T-helper 2 cell (primary cell): ENCODE data around the gene LARP1.
A peak's percentile ranks its signal among the peaks of the same experiment; 100 is the strongest.
"Not testable (repeated sequence)": the region's sequence is repeated elsewhere in the genome, so short reads cannot be mapped to it uniquely, and the experiment has no call there.

Experiments
- DNase-seq, 5 experiments: peaks; one replicate each; pipeline versions ENCODE4 v3.0.0 to v3.0.0-alpha.2; 2012 to 2022

LARP1 gene

GRCh38 chr5:154795235-154795596 lies 40.0 kb downstream of the LARP1 start:
- no peak for DNase-seq

DNA sequence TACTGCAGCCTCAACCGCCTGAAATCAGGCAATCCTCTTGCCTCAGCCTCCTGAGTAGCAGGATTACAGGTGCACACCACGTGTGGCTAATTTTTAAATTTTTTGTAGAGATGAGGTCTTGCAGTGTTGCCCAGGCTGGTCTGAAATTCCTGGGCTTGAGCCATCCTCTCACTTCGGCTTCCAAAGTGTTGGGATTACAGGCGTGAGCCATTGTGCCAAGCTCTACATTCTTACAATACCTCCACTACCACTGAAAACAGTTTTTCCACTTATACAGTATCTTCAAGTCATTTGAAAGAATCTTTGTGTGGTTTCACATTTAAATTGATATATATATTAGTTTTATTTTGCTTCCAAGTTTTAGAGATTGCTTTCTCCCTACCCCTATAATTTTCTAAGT lies 42.6 kb downstream of the LARP1 start:
- no peak for DNase-seq

DNA sequence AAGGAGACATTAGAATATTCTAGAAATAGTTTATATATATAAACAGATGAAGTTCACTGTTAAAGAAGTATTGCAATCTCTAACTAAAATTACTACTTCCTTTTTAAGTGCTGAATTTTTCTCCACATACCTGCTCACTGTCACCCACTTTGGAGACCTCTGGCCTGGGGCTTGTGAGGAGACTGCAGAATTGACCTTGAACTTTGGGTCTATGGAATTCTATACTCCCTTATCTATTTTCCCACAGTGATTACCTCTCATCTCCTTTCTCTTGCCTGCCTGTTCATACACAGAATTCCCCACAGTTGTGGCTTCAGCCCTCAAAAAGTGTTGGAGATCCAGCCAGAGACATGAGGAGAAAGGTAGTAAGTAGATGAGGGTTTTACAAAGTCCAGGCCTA lies 45.4 kb downstream of the LARP1 start:
- no peak for DNase-seq

GRCh38 chr5:154801083-154801482 lies 45.9 kb downstream of the LARP1 start:
- no peak for DNase-seq

GRCh38 chr5:154802050-154802449 lies 46.9 kb downstream of the LARP1 start:
- DNase-seq = no peak

- no peak for DNase-seq
Measured at GRCh38 chr5:154806176-154806575, 51.0 kb downstream of the LARP1 start.

- no peak for DNase-seq
Measured at GRCh38 chr5:154811239-154811638, 56.1 kb downstream of the LARP1 start.

GRCh38 chr5:154811653-154812465 lies 56.7 kb downstream of the LARP1 start:
- peak; percentile 31 to 68 (median 43) for DNase-seq

GRCh38 chr5:154813158-154813557 lies 58.0 kb downstream of the LARP1 start:
- DNase-seq = no peak

DNA sequence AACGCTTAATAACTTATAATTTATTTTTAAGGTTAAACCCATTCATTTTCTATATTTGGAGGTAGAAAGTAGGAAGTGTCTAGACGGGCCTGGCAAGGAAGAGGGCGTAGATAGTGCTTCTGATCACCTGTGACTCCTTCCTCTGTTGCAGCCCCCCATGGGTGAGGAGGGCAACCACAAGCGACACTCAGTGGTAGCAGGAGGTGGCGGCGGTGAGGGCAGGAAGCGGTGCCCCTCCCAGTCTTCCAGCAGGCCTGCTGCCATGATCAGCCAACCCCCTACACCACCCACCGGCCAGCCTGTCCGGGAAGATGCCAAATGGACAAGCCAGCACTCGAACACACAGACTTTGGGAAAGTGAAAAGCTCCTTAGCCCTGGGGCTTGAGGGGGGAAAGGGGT lies 58.6 kb downstream of the LARP1 start:
- DNase-seq = peak in 3 of 5 experiments; percentile 14 to 70 (median 55)

GRCh38 chr5:154815025-154815424 lies 59.8 kb downstream of the LARP1 start:
- DNase-seq = no peak

DNA sequence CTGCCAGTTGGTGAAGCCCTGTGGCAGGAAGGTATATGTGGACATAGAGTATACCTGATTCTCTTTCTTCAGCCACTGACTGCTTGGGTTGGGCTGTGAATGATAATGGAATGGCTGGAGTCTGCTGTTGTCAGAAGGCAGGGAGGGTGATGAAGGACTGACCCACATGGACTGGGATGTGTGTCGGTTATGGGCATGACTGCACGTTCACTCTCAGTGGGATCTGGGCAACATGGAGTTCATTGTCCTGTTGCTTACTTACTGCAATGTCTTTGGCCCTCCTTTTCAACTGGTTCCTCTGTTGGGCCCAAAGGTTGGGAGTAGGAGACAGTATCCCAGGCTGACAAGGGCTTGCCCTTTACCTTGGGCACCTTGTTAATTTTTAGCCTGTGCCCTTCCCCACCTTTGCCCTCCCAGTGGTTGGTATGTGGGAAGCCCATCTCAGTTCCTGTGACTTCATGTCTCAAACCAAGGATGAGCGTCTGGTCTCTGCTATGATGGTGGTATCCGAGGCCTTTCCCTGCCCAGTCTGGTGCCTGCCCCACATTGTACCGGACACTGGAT lies 60.6 kb downstream of the LARP1 start:
- DNase-seq = no peak

GRCh38 chr5:154816891-154817492 lies 61.8 kb downstream of the LARP1 start:
- no peak for DNase-seq

- DNase-seq = no peak
Measured at GRCh38 chr5:154817815-154818214, 62.6 kb downstream of the LARP1 start.

DNA sequence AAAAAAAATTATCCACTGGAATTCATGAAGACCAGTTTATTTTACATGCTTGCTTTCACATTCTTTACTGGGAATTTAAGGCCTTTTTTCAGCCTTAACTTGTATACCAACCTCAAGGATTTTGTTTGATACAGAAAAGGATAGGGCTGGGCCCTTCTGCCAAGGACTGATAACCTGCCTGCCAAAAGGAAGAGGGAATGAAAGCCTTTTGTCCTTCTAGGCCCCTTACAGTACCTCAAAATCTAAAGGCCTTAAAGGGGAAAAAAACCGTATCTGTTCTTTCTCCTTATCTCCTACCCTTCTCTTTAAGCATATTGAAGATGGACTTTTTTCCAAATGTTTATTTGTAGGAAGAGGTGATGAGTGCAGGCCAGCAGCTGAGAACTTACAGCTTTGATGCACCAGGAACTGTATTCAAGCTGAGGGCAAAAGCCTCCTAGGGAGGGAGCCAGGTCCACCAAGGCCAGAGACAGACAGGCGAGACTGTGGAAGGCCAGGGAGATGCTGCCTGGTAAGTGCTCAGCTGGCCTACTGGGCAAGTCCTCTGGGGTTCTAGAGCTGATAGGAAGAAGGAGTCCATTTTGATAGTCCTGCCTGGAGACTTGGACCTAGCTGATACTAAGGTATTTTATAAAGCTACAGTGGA lies 63.4 kb downstream of the LARP1 start:
- DNase-seq = no peak

GRCh38 chr5:154819546-154819945 lies 64.4 kb downstream of the LARP1 start:
- DNase-seq = no peak

GRCh38 chr5:154820383-154820782 lies 65.2 kb downstream of the LARP1 start:
- no peak for DNase-seq

DNA sequence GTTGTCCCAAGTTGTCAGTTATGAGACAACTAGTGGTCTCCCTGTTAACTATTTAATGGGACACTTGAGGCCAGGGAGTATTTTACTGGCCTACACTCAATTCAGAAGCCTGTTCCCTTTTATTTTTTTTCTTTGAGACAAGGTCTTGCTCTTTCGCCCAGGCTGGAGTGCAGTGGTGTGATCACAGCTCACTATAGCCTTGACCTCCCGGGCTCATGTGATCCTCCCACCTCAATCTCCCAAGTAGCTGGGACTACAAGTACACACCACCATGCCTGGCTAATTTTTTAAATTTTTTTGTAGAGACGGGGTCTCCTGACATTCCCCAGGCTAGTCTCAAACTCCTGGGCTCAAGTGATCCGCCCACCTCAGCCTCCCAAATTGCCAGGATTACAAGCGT lies 67.7 kb downstream of the LARP1 start:
- DNase-seq = not testable (repeated sequence)

- no peak for DNase-seq
Measured at GRCh38 chr5:154823605-154824004, 68.4 kb downstream of the LARP1 start.

DNA sequence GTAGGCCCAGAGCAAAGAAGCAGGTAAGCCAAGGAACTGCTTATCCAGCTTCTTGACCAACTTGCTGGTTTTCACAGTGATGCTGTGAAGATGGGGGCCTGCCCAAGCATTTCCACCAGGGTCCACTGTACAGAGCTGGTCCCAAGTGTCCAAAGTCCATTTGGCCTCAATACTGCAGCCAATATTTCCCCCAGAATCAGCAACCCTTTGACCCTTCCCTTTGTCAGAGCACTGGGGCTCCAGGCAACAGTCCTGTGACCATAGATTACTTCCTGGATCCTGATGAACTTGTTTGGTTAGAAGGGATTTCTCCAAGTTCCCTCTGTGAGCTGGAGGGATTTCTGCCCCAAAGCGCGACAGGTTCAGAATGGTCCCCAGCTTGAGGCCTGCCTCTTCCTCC lies 68.9 kb downstream of the LARP1 start:
- no peak for DNase-seq

DNA sequence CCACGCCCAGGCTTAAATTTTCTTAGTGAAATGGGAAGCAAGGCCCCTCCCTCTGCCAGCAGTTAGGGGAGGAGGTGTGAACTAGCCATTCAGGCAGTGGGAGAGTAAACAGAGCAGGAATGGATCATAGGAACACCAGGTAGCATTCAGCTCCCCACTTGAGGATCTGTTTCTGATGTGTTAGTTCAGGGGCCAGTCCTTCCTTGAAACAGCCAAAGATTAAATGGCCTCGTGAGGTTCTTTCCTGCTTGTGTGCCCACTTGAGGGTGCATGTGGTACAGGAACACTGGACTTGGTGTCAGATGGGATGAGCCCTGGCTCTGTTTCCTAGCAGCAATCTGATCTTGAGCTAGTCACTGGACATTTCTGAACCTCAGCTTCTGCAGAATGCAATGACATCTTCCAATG lies 74.0 kb downstream of the LARP1 start:
- no peak for DNase-seq

GRCh38 chr5:154829589-154830218 lies 74.5 kb downstream of the LARP1 start:
- DNase-seq = peak in 2 of 5 experiments; percentile 10 to 51

DNA sequence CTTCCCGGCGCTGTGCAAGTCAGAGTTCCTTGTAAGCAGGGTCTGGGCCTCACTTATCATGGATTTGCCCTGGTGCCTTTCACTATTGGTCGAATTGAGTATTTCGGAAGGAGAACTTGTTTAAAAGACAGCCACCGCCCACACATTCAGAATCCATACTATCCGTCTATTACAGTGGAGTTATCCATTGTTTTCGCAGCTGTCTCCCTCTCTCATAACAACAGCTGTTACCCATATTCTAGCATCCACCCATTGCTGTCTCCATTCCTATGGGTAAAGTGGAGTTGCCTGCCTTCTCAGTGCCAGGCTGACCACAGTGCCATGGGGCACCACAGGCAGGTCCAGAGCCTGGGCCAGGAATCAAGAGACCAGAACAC lies 75.0 kb downstream of the LARP1 start:
- no peak for DNase-seq
